Keratinocyte (primary cell): ENCODE measurements around the gene PEA15. TPM values are rescaled to one million over a fixed set of nuclear protein-coding genes. Genes with fewer than 3 reads are reported as not detected.

ENCODE experiments used
- DNase-seq: peaks from one replicate; pipeline ENCODE4 v3.0.0-alpha.2; 2011; ENCODE audit warnings: low read depth, missing footprints, low spot score
- FAIRE-seq: peaks from 2 replicates; lab custom pipeline; 2011; peaks lifted over from hg19 to GRCh38; lab: Jason Lieb, UNC
- H2AFZ ChIP-seq: 2 replicates; pipeline ENCODE4 v1.6.0; 2012; ENCODE audit warnings: low read length, control low read depth, inconsistent platforms; ENCODE audit not compliant: control insufficient read depth
- H3K27ac ChIP-seq: 2 replicates; pipeline ENCODE4 v1.5.1; 2011; ENCODE audit warnings: low read length; ENCODE audit not compliant: control insufficient read depth, insufficient read depth
- H3K27me3 ChIP-seq: 3 replicates; pipeline ENCODE4 v1.6.0; 2011; ENCODE audit warnings: low read length; ENCODE audit not compliant: control insufficient read depth, insufficient read depth; ENCODE audit errors: extremely low read depth
- H3K36me3 ChIP-seq, 2 experiments: 2 replicates in 1 of 2; 3 replicates in 1 of 2; pipeline ENCODE4 v1.5.1; 2011; ENCODE audit warnings: low read length in 2 of 2, mild to moderate bottlenecking in 1 of 2; ENCODE audit not compliant: control insufficient read depth in 2 of 2, insufficient read depth in 2 of 2; ENCODE audit errors: extremely low read depth in 1 of 2
- H3K4me1 ChIP-seq: 3 replicates; pipeline ENCODE4 v1.5.1; 2011; ENCODE audit warnings: low read length; ENCODE audit not compliant: control insufficient read depth, insufficient read depth; ENCODE audit errors: extremely low read depth
- H3K4me2 ChIP-seq: 3 replicates; pipeline ENCODE4 v1.6.0; 2011; ENCODE audit warnings: low read depth, low read length; ENCODE audit not compliant: control insufficient read depth, insufficient read depth; ENCODE audit errors: extremely low read depth
- H3K4me3 ChIP-seq, 3 experiments: fragments of 200-600 bp in 1 of 3; sonication (generic) in 1 of 3; 2 replicates in 2 of 3; 3 replicates in 1 of 3; pipeline ENCODE4 v1.5.1; 2011 to 2016; ENCODE audit warnings: low read length in 3 of 3, mild to moderate bottlenecking in 3 of 3, control low read depth in 2 of 3, inconsistent platforms in 1 of 3, low read depth in 1 of 3, mixed read lengths in 1 of 3, mixed run types in 1 of 3, moderate library complexity in 1 of 3; ENCODE audit not compliant: control insufficient read depth in 2 of 3, insufficient read depth in 2 of 3; ENCODE audit errors: extremely low read depth in 1 of 3
- H3K79me2 ChIP-seq: 2 replicates; pipeline ENCODE4 v1.6.0; 2012; ENCODE audit warnings: low read length; ENCODE audit not compliant: control insufficient read depth, insufficient read depth
- H3K9ac ChIP-seq: 3 replicates; pipeline ENCODE4 v1.6.0; 2011; ENCODE audit warnings: low read length; ENCODE audit not compliant: control insufficient read depth, insufficient read depth; ENCODE audit errors: extremely low read depth
- H3K9me1 ChIP-seq: 3 replicates; pipeline ENCODE4 v1.6.0; 2011; ENCODE audit warnings: low read length; ENCODE audit not compliant: control insufficient read depth, insufficient read depth; ENCODE audit errors: extremely low read depth
- H3K9me3 ChIP-seq: 2 replicates; pipeline ENCODE4 v1.5.1; 2012; ENCODE audit warnings: low read depth, low read length; ENCODE audit not compliant: control insufficient read depth
- H4K20me1 ChIP-seq: 3 replicates; pipeline ENCODE4 v1.6.0; 2011; ENCODE audit warnings: low read length; ENCODE audit not compliant: control insufficient read depth, insufficient read depth; ENCODE audit errors: extremely low read depth
- EZH2 ChIP-seq: IDR thresholded peaks from one replicate; pipeline ENCODE4 v1.6.1; 2012; ENCODE audit warnings: inconsistent platforms, mild to moderate bottlenecking, low read length, moderate library complexity
- dilution Hi-C: fragments of 300-500 bp; cut with MboI; formaldehyde crosslinking; loops from one replicate; pipeline ENCODE4 v1.7.0; 2020; ENCODE audit warnings: low sequenced_read_pairs; ENCODE audit not compliant: extremely low pct_ligation_motif_present
- polyA plus RNA-seq, 5 experiments: library from polyadenylated mRNA; depleted of rRNA in 3 of 5; stranded (reverse) in 3 of 5; stranded (forward) in 1 of 5; unstranded in 1 of 5; fragments of >200 nt; gene quantifications; 1 replicate in 1 of 5; 2 replicates in 3 of 5; 3 replicates in 1 of 5; pipeline versions ENCODE4 v1.2.1 to v1.2.3, GENCODE V29; 2011 to 2012; ENCODE audit warnings: missing spikeins in 2 of 5, low read depth in 1 of 5, low replicate concordance in 1 of 5
- TF ChIP-seq, protein P1 (sequence below), 3 experiments: IDR thresholded peaks in 1 of 3; conservative IDR thresholded peaks in 1 of 3; optimal IDR thresholded peaks in 1 of 3; 2 replicates in 2 of 3; 3 replicates in 1 of 3; pipeline versions ENCODE3 to v1.5.1; 2011; ENCODE audit warnings: low read length in 3 of 3, mild to moderate bottlenecking in 3 of 3, moderate library complexity in 2 of 3, control low read depth in 1 of 3, inconsistent platforms in 1 of 3; ENCODE audit not compliant: insufficient read depth in 2 of 3; ENCODE audit errors: extremely low read depth in 1 of 3

Gene PEA15
- polyA plus RNA-seq, 1 donor (not counting 4 experiments of a cell fraction or from before 2014, with no cell fraction given), result 367 TPM

DNA sequence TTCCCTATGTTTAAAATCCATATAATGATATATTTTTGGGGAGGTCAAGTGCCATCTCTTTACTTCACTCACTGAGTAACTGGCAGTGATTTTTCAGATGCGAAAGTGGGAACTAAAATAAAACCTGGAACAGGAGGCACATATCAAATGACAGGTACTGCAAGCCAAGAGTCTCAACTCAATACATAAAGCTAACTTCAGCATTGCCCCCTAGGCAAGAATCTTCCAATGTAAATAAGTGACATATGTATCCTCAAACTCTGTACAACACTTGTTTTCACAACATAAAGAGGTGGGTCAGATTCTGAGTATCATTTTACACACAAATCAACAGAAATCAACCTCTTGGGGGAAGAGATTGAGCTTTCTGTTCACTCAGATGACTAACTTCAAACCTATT, 39.0 kb downstream of the PEA15 start:
- H3K9me3 ChIP-seq, result no peaks in the 10 kb centered on the region
- no peak overlapping the region for H3K4me3 ChIP-seq
- no peaks in the 10 kb centered on the region for H4K20me1 ChIP-seq
- H3K79me2 ChIP-seq, result peaks cover 6% of the 10 kb centered on the region
- no peaks in the 10 kb centered on the region for H3K9me1 ChIP-seq
- H3K27me3 ChIP-seq, result no peaks in the 10 kb centered on the region
- no peak overlapping the region for H2AFZ ChIP-seq
- TF ChIP-seq EZH2, result no peak
- TF ChIP-seq, protein P1, sequence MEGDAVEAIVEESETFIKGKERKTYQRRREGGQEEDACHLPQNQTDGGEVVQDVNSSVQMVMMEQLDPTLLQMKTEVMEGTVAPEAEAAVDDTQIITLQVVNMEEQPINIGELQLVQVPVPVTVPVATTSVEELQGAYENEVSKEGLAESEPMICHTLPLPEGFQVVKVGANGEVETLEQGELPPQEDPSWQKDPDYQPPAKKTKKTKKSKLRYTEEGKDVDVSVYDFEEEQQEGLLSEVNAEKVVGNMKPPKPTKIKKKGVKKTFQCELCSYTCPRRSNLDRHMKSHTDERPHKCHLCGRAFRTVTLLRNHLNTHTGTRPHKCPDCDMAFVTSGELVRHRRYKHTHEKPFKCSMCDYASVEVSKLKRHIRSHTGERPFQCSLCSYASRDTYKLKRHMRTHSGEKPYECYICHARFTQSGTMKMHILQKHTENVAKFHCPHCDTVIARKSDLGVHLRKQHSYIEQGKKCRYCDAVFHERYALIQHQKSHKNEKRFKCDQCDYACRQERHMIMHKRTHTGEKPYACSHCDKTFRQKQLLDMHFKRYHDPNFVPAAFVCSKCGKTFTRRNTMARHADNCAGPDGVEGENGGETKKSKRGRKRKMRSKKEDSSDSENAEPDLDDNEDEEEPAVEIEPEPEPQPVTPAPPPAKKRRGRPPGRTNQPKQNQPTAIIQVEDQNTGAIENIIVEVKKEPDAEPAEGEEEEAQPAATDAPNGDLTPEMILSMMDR (optimal IDR thresholded peaks at IDR 0.05 in 1 of 3, IDR thresholded peaks at IDR 0.05 in 1 of 3, conservative IDR thresholded peaks at IDR 0.05 in 1 of 3; ENCODE audit: extremely low read depth in 1 of 3, insufficient read depth in 2 of 3, low read length in 3 of 3), result no peak
- no peak overlapping the region for H3K4me2 ChIP-seq
- dilution Hi-C loops, result no loop called here
- peaks cover 12% of the 10 kb centered on the region in 2 experiments for H3K36me3 ChIP-seq
- DNase-seq (no peak), FAIRE-seq (no peak)
- no peak overlapping the region for H3K9ac ChIP-seq
- no peaks in the 10 kb centered on the region for H3K4me1 ChIP-seq
- no peak overlapping the region for H3K27ac ChIP-seq

GRCh38 chr1:160245434-160245833, 40.2 kb downstream of the PEA15 start:
- no peaks in the 10 kb centered on the region for H3K27me3 ChIP-seq

More at GRCh38 chr1:160245434-160245833, 40.2 kb downstream of the PEA15 start:
- Histone ChIP-seq H2AFZ (no peak overlapping the region), H3K79me2 (peaks cover 6% of the 10 kb centered on the region), H3K4me1 (no peaks in the 10 kb centered on the region), H3K9me1 (no peaks in the 10 kb centered on the region), H3K36me3 (peaks cover 4 to 12% of the 10 kb centered on the region in 2 experiments), H3K4me3 (no peak overlapping the region), H3K4me2 (no peak overlapping the region), H3K27ac (no peak overlapping the region), H3K9me3 (no peaks in the 10 kb centered on the region), H3K9ac (no peak overlapping the region), H4K20me1 (no peaks in the 10 kb centered on the region)
- no peak for TF ChIP-seq EZH2
- TF ChIP-seq, protein P1 (optimal IDR thresholded peaks at IDR 0.05 in 1 of 3, IDR thresholded peaks at IDR 0.05 in 1 of 3, conservative IDR thresholded peaks at IDR 0.05 in 1 of 3; ENCODE audit: extremely low read depth in 1 of 3, insufficient read depth in 2 of 3, low read length in 3 of 3), result no peak
- no peak for FAIRE-seq
- DNase-seq, result no peak
- dilution Hi-C loops, result no loop called here
